Measurements from ENCODE around the gene SLAMF6. TPM values are rescaled to one million over a fixed set of nuclear protein-coding genes. Genes with fewer than 3 reads are reported as not detected.
"Not testable (repeated sequence)": the region's sequence is repeated elsewhere in the genome, so short reads cannot be mapped to it uniquely, and the experiment has no call there.

Gene SLAMF6
- total RNA-seq, 2 experiments from 2014 or later = 40.0 to 41.9 TPM

DNA sequence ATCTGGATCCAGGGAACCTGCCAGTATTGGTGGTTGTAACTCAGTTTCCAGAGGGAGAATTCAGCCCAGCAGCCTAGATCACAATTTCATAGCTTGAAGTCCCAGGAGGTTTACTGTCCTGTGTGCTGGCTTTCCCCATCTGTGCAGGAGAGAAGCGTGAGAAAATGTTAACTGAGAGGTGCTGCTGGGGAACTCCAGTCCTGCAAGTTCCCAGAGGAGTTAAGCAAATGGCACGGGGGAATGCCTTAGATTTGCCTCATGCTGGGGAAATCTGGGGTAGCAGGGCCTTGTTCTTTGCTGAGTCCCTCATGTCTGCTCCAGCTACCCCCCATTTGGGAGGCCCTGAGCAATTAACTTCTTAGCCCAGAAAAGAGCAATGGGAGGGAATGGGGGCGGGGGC, 25.1 kb upstream of the SLAMF6 start:
- CTCF ChIA-PET = interaction anchor here (0.9 kb wide), 1 partner anchor 62 kb away, joined by 3 read pairs; no protein-coding TSS in a partner anchor
- POLR2A ChIA-PET = no interaction called here

DNA sequence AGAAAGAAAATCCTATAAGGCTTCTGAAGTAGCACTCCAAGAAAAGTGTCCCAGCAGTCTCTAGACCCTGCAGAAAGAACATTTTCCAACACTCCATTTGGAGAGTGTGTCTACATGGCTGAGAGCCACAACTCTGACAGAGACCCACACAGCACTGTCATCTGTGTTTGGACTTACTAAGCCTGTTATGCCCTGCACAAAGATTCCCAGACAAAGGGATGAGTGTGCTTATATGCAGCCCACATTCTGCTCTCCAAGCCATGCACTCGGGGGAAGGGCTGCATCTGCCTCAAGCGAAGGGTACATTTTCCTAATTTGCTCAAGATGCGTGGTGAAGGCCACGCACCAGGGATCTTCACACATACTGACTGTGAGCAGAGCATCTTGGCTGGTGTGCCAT, 24.4 kb upstream of the SLAMF6 start:
- CTCF ChIA-PET = interaction anchor here (1.0 to 1.2 kb wide), 2 partner anchors 8 to 26 kb away, joined by 3 to 4 read pairs; no protein-coding TSS in a partner anchor

DNA sequence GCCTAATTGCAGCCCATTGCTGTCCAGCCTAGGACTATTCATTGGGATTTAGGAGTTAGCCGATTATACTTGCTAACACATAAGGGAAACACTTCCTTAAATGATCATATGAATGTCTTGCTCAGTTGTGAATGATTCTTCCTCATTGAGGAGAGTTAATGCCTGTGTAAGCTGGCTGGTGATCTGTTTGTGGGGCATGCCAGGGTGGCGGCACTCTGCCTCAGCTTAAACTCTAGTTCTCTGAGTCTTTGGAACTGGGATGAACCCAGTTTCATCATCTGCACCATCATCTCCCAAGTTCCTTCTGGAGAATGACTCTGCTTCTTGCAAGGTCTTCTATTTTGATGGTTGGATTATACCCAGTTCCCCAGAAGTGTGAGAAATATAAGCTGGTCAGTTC, 23.9 kb upstream of the SLAMF6 start:
- CTCF ChIA-PET = interaction anchor here (1.0 to 1.5 kb wide), 4 partner anchors 8 to 354 kb away, joined by 3 to 4 read pairs (median 4); no protein-coding TSS in a partner anchor
- POLR2A ChIA-PET = no interaction called here

More for the DNA sequence above, 24.4 kb upstream of the SLAMF6 start:
- POLR2A ChIA-PET = no interaction called here

DNA sequence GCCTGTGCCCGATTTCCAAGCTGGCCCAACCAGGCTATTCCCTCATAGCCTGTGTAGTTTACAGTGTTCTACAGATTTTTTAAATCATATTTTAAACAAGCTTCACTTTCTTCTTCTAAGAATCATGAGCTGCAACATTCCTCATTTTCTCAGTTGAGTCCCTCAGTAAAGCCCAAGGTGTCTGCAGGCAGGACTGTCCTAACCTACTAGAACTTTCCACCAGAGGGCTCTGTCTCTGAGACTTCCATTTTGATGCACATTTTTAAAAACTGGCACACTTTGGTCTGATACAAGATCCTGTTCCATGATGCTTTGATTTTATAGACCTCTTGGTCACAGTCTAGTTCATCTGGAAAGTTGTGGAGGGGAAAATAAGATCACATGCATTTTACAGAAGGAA, 21.6 kb upstream of the SLAMF6 start:
- ChIA-PET POLR2A (interaction anchor here (1.4 kb wide), 1 partner anchor 12 kb away, joined by 3 read pairs; no protein-coding TSS in a partner anchor), CTCF (interaction anchor here (0.7 to 1.7 kb wide), 7 partner anchors 8 to 116 kb away, joined by 3 to 9 read pairs (median 4); no protein-coding TSS in a partner anchor)

DNA sequence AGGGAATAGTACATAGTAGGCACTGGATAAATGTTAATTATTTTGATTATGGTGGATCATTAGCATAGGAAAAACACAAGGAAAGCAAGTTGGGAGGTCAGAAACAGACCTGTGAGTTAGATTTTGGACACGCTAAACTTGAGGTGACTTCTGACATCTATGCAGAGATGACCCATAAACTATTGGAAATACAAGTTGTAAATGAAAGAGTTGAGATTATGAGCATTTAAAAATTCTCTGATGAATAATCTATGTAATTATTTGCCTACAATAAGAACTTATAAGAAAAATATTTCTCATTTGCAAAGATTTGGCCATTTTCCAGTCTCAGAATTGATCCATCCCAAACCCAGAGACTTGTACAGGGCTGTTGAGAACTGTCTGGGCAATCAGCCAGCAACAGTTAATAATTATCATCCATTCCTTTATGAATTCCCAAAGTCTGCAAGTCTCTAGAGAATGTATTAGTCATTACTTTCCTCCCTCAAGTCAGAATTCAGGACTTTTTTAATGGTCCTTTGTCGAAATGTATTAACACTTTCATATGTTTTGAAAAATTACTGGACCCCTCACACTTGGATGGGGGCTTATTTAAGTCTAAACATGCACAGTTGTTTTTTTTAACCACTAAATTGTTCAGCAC, 19.4 kb upstream of the SLAMF6 start:
- ChIA-PET POLR2A (no interaction called here), CTCF (no interaction called here)

DNA sequence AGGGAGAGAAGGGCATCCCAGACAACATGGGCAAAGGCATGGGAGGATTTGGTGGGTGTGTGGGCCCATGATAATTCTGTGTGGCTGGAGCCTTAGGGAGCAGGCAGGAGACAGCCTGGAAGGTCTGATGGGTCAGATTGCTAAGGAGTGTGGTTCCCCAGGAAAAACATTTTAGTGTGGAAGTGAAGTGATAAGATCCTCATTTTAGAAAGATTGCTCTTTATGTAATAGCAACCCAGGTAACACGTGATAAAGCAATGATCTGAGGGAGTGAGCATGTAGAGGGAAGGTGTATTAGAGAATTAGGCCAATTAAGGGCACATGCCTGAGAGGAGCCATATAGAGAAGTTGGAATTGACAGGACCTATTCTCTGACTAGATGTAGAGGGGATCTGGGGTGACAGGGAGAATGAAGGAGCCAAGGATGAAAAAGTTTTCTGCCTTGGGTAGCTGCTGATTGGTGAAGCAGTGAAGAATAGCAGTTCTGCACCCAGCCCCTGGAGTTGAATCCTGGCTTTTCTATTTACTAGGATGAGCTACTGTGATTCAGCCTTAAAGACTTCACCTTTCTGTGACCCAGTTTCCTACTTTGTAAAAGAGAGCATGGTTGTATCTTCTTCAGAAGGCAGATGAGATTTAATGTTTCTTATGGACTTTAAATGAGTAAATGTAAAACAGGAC, 18.7 kb upstream of the SLAMF6 start:
- ChIA-PET POLR2A (interaction anchor here (0.7 kb wide), 1 partner anchor 326 kb away, joined by 4 read pairs; no protein-coding TSS in a partner anchor), CTCF (interaction anchor here (1.0 to 2.1 kb wide), 2 partner anchors 9 to 279 kb away, joined by 3 to 11 read pairs; partner anchors contain the start of gene DCAF8)

DNA sequence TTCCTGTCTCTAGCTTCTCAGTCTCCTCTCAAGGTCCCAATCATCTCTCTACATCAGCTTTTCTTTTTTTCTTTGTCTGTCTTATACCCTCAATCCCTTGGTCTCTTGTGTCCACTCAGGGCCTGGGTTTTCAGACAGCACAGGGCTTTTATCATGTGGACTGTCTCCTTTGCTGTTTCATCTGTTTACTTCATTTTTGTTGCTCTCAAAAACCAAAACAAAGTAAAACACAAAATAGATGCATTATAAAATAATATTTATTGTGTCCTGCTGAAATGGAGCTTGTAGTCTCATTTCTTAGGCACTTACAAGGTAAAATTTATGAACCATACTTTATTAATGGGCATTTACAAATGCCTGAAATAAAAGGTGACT, 17.8 kb upstream of the SLAMF6 start:
- POLR2A ChIA-PET = interaction anchor here (0.6 to 0.8 kb wide), 4 partner anchors 11 to 325 kb away, joined by 3 to 4 read pairs (median 4); partner anchors contain the start of gene SLAMF6

DNA sequence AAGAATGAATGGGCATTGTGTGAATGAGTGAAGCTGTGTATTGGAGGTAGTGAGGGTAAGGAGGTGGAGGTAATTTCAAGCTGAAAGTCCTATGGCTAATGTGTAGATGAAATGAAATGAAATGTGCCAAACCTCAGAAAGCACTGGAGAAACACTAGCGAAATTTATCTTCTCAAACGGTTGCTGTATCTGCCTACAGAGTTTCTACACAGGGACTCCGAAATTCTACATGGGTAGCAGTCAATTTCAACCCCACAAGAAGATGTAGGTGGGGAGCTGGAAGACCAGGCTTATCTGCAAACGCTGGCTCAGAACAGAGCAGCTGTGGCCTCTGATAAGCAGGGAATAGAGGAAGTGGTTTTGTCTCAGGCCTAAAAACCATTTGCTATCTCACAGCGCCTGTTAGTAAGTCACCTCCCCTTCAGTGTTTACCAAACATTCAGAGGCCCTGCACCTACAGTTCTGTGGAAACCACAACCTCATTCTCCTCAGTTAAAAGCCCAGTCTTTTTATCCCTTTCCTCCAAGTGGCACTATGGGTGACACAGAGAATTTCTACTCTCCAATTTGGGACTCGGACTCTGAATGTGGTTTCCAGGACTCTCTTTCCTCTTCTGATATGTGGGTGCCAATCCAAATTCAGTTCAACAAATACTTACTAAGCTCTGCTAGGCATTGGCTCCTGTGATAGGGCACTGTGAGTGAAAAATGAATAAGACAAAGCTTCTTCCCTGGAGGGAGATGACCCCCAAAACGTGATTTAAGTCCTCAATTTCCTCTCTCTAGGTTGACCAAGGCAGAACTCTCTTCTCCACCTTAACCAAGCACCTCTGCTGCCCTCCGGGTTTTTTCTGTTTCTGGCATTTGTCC, 17.2 kb upstream of the SLAMF6 start:
- POLR2A ChIA-PET = interaction anchor here (0.6 to 0.8 kb wide), 3 partner anchors 11 to 17 kb away, joined by 3 to 4 read pairs (median 3); partner anchors contain the start of gene SLAMF6
- CTCF ChIA-PET = interaction anchor here (0.8 to 2.1 kb wide), 10 partner anchors 10 to 278 kb away, joined by 3 to 11 read pairs (median 4); partner anchors contain the start of gene DCAF8

More for the DNA sequence above, 17.8 kb upstream of the SLAMF6 start:
- CTCF ChIA-PET = interaction anchor here (0.8 to 2.1 kb wide), 9 partner anchors 10 to 278 kb away, joined by 3 to 11 read pairs (median 4); partner anchors contain the start of gene DCAF8

DNA sequence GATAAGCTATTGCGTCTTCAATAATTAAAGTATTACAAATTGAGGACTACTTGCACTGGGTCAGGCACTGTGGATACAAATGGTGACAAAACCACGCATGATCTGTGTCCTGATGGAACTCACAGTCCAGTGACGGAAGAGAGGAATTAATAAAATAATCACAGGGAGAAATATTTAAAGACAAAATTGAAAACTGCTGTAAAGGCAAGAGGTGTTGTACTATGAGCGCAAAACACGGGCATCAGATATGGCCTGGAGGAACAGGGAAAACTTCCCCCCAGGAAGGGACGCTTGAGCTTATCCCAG, 16.6 kb upstream of the SLAMF6 start:
- ChIA-PET CTCF (interaction anchor here (1.1 to 2.1 kb wide), 5 partner anchors 11 to 142 kb away, joined by 3 to 11 read pairs (median 4); no protein-coding TSS in a partner anchor), POLR2A (no interaction called here)

DNA sequence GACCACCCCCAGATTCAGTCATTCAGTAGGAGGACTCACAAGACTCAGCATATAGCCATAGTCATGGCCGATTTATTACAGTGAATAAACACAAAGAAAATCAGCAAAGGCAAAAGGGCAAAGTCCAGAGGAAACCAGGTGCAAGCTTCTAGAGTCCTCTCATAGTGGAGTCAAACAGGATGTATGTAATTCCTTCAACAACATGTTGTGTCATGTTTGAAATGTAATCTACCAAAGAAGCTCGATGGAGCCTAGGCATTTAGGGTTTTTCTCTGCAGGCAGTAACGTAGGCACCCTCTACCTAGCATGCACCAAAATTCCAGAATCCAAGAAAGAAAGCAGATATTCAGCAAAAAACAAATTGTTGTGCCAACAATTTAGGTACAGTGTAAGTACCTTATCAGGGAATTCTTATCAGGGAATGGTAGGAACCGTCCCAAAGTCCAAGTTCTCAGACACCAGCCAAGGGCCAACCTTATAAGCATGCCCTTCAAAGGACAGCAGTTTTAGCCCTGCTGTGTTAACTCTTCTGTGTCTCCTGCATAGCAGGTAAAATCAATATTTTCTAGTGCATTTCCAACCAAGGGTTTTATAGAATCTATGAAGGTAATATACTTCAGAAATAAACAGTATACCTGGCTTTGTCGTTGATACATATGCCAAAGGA, 16.1 kb upstream of the SLAMF6 start:
- CTCF ChIA-PET = interaction anchor here (1.1 kb wide), 1 partner anchor 142 kb away, joined by 4 read pairs; no protein-coding TSS in a partner anchor
- POLR2A ChIA-PET = no interaction called here

DNA sequence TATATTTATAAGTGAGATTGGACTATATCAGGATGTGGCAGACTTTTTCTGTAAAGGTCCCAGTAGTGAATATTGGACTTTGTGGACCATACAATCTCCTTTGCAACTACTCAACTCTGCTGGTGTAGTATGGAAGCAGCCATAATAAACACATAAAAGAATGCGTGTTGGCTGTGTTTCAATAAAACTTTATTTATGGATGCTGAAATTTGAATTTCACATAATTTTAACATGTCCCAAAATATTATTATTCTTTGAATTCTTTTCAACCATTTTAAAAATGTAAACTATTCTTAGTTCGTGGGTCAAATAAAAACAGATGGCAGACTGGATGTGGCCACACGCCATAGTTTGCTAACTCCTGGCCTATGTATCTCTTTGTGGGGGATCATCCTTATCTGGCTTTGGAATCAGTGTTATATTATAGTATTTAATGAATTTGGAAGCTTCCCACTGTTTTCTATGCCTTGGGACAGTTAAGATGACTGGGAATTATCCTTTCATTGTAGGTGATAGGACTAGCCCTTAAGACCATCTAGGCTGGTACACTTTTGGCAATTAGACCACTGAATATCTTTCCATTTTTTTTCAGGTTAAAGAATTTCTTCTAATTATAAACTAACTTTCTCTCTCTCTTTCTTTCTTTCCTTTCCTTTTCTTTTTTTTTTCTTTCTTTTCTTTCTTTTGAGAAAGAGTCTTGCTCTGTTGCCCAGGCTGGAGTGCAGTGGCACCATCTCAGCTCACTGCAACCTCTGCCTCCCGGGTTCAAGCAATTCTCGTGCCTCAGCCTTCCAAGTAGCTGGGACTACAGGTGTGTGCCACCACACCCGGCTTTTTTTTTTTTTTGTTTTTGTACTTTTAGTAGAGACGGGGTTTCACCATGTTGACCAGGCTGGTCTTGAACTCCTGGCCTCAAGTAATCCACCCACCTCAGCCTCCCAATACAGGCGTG, 14.9 kb upstream of the SLAMF6 start:
- ChIA-PET CTCF (interaction anchor here (1.5 kb wide), 1 partner anchor 15 kb away, joined by 3 read pairs; the partner anchor contains the start of gene SLAMF6), POLR2A (no interaction called here)

DNA sequence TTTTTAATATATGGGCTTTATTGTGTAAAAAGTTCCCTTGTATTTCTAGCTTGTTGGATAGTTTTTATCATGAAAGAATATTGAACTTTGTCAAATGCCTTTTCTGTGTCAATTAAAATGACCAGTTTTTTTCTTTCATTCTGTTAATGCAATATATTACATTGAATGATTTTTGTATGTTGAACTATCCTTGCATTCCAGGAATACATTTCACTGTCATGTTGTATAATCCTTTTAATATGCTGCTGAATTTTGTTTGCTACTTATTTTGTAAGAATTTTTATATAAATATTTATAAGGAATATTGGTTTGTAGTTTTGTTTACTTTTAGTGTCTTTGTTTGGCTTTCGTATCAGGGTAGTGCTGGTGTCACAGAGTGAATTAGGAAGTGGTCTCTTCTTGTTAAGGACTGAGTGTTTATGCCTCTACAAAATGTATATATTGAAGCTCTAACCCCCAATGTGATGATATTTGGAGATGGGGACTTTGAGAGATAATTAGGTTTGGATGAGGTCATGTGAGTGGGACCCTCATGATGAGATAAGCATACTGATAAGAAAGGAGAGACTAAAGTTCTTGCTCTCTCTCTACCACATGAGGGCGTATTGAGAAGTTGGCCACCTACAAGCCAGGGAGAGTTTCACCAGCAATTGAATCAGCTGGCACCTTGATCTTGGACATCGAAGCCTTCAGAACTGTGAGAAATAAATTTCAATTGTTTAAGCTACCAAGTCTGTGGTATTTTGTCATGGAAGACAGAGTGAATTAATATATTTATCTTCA, 12.0 kb upstream of the SLAMF6 start:
- ChIA-PET CTCF (no interaction called here), POLR2A (no interaction called here)

DNA sequence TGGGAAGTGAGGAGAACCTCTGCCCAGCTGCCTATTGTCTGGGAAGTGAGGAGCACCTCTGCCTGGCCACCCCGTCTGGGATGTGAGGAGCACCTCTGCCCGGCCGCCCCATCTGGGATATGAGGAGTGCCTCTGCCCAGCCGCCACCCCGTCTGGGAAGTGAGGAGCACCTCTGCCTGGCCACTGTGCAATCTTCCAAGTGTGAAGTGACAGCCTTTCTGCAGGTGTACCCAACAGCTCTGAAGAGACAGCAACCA, 9.4 kb upstream of the SLAMF6 start:
- CTCF ChIA-PET, POLR2A ChIA-PET: not testable (repeated sequence)

DNA sequence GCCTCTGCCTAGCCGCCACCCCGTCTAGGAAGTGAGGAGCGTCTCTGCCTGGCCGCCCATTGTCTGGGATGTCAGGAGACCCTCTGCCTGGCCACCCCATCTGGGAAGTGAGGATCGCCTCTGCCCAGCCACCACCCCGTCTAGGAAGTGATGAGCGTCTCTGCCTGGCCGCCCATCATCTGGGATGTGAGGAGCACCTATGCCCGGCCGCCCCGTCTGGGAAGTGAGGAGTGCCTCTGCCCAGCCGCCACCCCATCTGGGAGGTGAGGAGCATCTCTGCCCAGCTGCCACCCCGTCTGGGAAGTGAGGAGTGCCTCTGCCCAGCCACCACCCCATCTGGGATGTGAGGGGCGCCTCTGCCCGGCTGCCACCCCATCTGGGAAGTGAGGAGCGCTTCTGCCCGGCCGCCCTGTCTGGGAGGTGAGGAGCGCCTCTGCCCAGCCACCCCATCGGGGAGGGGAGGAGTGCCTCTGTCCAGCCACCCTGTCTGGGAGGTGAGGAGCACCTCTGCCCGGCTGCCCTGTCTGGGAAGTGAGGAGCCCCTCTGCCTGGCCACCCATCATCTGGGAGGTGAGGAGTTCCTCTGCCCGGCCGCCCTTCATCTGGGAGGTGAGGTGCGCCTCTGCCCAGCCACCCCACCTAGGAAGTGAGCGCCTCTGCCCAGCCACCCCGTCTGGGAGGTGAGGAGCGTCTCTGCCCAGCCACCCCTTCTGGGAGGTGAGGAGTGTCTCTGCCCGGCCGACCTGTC, 8.9 kb upstream of the SLAMF6 start:
- CTCF ChIA-PET, POLR2A ChIA-PET: not testable (repeated sequence)

DNA sequence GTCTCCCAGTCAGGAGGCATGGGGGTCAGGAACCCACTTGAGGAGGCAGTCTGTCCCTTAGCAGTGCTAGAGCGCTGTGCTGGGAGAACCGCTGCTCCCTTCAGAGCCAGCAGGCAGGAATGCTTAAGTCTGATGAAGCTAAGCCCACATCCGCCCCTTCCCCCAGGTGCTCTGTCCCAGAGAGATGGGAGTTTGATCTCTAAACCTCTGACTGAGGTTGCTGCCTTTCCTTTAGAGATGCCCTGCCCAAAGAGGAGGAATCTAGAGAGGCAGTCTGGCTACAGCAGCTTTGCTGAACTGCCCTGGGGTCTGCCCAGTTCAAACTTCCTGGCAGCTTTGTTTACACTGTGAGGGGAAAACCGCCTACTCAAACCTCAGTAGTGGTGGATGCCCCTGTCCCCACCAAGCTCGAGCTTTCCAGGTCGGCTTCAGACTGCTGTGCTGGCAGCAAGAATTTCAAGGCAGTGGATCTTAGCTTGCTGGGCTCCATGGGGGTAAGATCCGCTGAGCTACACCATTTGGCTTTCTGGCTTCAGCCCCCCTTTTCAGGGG, 6.4 kb upstream of the SLAMF6 start:
- ChIA-PET CTCF (interaction anchor here (0.9 to 1.0 kb wide), 2 partner anchors 11 to 20 kb away, joined by 3 read pairs; no protein-coding TSS in a partner anchor), POLR2A (interaction anchor here (0.7 kb wide), 1 partner anchor 11 kb away, joined by 3 read pairs; no protein-coding TSS in a partner anchor)

DNA sequence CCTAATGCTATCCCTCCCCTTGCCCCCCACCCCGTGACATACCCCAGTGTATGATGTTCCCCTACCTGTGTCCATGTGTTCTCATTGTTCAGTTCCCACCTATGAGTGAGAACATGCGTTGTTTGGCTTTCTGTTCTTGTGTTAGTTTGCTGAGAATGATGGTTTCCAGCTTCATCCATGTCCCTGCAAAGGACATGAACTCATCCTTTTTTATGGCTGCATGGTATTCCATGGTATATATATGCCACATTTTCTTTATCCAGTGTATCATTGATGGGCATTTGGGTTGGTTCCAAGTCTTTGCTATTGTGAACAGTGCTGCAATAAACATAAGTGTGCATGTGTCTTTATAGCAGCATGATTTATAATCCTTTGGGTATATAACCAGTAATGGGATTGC, 734 bp upstream of the SLAMF6 start:
- CTCF ChIA-PET = interaction anchor here (0.5 kb wide), 1 partner anchor 65 kb away, joined by 4 read pairs; no protein-coding TSS in a partner anchor
- POLR2A ChIA-PET = interaction anchor here (0.8 kb wide), 1 partner anchor 17 kb away, joined by 3 read pairs; no protein-coding TSS in a partner anchor

Measured in activated CD8-positive, alpha-beta memory T cell treated with anti-CD3 and anti-CD28 coated beads for 36 hours (primary cell).